ENCODE results near the gene FOXP1.

GRCh38 chr3:71579326-71579934 is 4.1 kb downstream of the FOXP1 start:
- TF ChIP-seq CTCF (IDR thresholded peaks at IDR 0.05) (no peak), POLR2A (IDR thresholded peaks at IDR 0.05) (no peak)

Data from uterus (tissue), 2 donors.